ENCODE results near the gene CUL2.

DNA sequence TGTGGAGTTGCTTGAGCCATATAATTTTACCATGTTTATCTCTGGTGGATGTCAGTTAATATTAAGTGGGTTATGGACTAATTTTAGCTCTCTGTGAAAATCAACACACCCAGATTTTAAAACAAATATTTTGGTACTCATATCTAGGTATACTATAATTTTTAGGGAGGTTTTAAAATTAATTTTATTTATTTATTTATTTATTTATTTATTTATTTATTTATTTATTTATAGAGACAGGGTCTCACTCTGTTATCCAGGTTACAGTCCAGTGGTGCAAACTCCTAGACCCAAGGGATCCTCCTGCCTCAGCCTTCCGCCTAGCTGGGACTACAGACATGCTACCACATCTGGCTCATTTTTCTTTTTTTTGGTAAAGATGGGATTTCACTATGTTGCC lies 29.2 kb upstream of the CUL2 start:
- TF ChIP-seq POLR2A (IDR thresholded peaks at IDR 0.05; ENCODE audit: low read length) (no peak), GATA1 (IDR thresholded peaks at IDR 0.05; ENCODE audit: low read depth, low read length) (no peak)
